Stromal cell of bone marrow (primary cell): ENCODE measurements around the gene OTOP3.
"Not testable (repeated sequence)": the region's sequence is repeated elsewhere in the genome, so short reads cannot be mapped to it uniquely, and the experiment has no call there.

Experiments
- DNase-seq: peaks from one replicate; pipeline ENCODE4 v3.0.0-alpha.2; 2012; ENCODE audit warnings: low read depth

The OTOP3 gene, protein sequence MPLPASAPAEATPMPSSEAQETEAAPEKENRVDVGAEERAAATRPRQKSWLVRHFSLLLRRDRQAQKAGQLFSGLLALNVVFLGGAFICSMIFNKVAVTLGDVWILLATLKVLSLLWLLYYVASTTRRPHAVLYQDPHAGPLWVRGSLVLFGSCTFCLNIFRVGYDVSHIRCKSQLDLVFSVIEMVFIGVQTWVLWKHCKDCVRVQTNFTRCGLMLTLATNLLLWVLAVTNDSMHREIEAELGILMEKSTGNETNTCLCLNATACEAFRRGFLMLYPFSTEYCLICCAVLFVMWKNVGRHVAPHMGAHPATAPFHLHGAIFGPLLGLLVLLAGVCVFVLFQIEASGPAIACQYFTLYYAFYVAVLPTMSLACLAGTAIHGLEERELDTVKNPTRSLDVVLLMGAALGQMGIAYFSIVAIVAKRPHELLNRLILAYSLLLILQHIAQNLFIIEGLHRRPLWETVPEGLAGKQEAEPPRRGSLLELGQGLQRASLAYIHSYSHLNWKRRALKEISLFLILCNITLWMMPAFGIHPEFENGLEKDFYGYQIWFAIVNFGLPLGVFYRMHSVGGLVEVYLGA

DNA sequence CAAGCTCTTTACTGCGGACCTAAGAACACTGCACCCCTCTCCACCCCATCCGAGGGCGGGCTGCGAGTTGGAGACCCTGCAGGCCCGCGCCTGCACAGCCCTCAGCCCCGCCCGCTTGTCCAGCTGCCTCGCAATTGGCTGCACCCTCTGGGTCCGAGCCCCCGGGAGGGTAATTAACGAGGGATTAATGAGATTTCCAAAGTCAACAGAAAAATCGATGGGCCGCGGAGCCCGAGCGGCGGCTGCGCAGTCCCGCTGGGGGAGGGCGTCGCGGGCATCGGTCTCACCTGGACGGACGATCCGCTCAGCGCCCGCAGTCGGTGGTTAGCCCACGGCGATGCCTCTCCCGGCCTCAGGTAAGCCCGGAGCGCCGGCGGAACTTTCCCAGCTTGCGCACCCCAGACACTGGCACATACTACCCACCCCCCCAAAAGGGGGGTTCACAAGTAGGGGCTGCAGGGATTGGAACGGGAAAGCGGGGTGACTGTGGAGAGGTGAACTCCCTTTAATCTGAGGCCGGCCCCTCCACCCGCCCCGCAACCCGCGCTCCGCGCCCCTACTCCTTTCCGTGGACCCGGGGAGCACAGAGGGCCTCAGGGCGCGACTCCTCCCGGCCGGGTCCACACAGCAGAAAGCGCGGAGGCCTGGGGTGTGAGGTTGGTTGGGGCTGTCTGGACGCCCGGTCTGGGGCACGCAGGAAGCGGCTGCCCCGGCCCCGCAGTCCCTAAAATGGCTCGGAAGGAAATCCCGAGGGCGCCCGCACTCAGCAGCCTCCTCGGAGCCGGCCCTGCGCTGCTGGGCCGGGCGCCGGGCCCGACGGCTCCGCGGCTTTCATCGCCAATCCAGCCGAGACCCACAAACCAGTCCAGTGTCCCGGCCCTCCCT is at the start of gene OTOP3:
TSS of gene OTOP3 (plus strand) at position 314 of the 885 bp plus-strand sequence. CDS start at position 338, 24 bp downstream.
- DNase-seq = no peak

DNA sequence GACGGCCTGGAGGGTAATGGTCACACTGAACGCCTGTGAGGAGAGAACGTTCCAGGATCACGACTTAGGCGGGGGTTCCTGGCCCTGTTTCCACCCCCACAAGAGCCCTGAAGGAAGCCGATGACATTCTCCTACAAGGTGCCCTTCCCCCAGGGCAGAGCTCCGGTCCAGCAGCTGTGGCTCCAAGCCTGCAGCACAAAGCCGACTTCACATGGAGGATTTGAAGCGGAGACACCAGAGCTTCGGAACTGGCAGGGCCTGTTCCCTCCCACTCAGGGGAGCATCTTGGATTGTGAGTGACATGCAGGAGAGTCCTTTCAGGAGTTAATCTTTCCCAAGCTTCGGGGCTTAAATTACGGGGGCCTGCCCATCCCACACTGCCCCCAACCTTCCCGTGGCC is 47.2 kb upstream of the OTOP3 start:
- no peak for DNase-seq

DNA sequence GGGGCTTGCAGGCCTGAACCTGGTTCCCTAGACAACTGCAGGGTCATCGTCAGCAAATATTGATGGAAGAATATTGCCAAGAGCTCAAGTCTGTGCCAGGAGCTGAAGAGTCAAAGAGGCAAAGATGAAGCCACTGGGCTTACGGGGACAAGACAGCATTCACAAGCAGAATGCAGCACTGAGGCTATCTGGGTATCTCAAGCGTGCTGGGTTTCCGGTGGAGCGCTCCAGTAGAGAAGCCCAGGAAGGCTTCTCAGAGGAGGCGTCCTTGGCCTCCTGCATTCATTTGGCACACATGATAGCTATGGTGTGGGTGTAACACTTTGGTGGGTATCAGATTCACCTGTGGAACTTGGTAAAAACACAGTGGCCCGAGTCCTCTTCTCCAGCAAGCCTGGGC is 45.1 kb upstream of the OTOP3 start:
- no peak for DNase-seq

DNA sequence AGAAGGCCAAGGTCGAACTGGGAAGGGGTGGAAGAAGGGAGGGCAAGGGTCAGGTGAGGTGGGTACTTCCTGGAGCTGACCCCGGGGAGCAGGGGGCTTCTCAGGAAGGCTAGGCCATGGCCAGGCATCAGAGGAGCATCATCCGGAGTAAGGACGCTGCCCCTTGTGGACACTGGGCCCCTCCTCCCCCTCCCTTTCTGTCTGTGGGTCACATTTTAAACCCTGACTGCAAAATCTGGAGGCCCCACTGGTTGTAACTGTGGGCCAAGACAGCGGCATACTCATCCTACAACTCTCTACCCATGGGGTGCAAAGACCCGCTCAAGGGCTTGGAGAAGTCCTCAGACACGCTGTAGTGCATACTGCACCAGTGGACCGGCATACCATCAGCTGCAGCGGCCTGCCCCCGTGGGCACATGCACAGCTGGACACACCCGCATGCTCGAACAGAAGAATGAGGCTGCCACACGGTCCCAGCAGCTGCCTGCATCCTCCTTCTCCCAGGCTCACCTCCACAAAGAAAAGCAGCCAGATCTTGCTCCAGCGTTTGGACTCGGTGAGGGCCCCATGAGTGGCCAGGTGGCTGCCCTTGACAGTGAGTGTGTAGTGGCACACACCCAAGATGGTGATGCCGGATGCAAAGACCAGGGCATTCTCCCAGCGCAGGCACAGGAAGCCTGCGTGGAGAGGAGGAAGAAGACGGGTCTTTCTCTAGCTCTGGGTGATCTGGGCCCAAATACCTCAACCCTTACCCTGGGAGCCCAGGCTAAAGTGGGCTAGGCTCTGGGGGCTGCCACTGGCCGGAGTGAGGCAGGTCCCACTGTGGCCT is 43.5 kb upstream of the OTOP3 start:
- no peak for DNase-seq

DNA sequence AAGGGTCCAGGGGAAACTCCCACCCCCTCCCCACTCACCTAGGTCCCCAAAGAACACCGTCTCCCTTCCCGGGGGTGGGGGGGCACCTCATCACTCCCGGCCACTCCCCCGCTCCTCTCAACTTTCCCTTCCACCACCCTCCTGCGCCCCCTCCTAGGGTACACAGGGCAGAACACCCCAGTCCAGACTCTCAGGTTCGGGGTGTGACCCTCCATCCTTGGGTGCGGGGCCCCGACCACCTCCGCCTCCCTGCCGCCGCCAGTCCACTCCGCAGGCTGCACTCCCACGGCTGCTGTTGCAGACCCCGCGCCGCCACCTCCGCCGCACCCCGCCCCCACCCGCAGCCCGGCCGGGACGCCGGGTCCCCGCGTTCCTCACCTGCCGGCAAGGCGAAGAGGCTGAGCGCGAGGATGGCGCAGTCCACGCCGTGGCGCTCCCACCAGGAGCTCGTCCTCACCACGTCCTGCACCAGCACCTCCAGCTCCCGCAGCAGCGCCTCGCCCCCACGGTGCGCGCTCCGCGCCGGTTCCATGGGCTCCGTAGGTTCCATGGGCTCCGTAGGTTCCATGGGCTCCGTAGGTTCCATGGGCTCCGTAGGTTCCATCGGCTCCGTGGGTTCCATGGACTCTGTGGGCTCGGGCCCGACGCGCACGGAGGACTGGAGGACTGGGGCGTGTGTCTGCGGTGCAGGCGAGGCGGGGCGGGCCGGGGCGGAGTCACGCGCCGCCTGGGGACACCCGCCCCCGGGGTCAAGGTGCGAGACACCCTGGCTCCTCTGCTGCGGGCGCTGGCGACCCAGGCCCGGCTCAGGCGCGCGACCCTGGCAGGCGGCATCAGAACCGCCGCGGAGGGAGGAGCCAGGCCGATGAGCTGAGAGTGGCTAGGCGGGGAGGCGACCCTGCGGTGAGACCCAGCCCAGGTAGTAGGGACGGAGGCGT is 42.5 kb upstream of the OTOP3 start, which contains the start of gene FADS6:
TSS of gene FADS6 (minus strand) at position 660 of the 938 bp plus-strand sequence. CDS start at position 622, 38 bp downstream.
- no peak for DNase-seq

DNA sequence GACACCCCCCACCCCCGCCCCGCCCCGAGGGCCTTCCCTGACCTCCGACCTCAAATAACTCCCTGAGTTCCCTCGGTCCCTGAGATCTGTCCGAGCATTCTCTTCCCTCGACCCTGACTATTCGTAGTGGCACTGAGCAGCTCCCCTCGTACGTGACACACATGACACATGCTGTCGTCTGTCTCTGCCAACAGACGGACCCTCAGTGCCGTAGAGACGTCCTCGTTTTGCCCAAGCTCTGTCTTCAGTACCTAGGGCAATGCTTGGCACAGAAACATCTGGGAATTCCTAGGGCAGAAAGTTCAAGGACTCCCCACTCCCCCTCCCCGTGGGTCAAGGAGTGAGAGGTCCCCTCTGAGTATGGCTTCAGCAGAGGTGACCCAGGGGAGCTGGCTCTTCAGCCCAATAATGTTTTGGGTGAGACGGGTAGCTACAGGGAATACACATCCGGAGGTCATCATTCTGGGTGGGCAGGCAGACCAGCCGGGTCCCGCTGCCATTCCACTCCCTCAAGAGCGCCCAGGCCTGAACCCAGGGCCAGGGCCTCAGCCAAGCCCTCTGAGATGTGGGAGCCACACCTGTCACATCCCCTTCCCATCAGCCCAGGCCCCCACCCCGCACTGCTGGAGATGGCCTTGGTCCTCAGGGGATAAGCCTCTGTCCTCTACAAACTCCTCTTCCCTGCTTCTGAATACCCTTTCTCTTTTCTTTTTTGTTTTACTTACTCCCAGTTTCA is 41.6 kb upstream of the OTOP3 start:
- DNase-seq = no peak

DNA sequence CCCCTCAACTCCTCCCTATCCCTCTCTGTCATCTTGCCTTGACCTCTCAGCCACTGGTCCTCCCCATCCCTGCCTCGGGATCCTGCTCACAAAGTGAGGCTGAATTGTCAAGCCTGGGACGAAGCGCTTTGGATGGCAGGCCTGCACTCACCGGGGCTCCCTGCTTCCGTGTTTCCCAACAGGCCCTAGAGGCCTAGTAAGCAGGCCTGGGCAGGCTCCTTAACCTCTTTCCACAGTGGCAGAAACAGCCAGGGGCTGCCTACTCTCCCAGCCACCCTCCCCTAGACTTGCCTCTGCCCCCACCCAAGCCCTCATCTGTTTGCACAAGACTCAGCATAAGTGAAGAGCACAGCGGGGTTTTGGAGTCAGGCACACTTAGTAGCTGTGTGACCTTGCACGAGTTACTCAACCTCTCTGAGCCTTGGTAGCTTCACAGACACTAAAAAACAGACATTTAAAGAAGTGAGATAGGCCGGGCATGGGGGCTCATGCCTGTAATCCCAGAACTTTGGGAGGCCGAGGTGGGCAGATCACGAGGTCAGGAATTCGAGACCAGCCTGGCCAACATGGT is 37.2 kb upstream of the OTOP3 start:
- DNase-seq = no peak

DNA sequence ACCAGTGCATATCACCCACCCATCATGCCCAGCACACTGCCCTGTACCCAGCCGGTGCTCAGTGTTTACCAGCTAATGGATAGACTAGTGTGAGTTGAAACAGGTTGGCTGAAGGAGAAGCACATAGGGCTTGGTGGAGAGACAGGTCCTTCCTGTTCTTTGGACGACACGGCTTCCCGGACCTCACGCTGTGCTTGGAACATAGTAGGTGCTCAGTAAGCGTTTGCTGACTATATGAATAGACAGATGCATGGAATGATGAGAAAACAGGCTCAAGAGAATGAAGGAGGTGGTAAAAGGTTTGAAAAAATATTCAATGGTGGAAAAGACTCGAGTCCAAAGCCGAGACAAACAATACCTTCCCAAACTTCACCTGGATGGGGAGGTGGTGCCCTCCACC is 35.5 kb upstream of the OTOP3 start:
- no peak for DNase-seq

DNA sequence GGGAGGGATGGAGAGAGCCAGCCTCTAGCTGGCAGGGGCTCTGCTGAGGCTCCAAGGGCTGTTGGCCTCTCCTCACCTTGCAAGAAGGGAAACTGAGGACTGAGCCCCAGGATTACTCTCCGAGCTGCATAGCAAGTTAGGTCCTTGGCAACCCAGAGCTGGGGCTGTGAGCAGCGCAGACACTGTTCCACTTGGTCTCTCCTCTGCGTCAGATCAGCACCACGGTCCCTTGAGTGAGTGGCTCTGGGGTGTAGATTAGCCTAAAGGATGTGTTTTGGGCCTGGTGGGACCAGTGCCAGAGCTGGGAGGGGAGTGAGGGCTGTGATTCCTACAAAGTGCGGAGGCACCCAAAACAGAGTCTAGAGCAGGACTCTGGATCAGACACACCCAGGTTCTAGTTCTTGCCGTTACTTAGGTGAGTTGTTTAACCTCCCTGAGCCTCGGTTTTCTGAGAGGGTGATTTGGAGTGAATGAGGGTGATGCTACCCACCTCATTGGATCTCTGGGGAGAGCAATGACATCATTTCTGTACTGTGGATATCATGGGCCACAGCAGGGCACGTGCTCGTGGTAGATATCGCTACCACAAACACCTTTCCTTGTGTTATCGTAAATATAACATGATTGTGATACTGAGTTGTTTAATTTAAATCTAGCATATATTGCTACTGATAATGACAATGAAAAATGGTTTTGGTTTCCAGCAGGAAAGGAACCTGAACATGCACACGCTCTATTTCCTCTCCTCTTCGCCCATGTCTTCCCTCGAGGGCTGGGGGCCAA is 34.2 kb upstream of the OTOP3 start:
- no peak for DNase-seq

DNA sequence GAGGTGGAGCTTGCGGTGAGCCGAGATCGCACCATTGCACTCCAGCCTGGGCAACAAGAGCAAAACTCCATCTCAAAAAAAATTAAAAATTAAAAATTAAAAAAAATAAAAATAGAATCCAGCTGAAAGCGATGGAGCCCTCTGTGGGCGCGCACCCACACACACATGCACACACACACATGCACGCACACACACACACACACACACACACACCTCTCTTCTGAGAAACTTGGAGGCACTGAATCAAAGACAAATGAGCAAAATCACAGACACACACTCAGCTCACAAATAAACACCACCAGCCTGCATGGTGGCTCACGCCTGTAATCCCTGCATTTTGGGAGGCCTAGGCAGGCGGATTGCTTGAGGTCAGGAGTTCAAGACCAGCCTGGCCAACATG is 32.7 kb upstream of the OTOP3 start:
- DNase-seq = no peak

DNA sequence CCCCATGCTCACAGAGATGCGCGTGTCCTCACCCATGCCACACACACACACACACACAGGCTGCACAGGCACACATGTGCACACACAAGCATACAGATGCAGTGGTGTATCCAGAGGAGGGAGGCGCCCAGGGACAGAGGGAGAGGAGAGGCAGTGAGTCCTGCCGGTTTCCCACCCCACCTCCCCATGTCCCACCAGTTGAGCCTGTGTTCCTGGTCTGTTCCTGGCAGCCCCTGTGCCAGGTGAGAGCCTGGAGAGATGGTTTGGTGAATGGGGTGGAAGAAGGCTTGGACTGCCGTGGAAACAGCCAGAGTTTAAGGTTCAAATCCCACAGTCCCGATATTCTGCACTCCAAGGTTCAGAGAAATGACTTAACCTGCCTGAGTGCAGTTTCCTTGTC is 32.0 kb upstream of the OTOP3 start:
- DNase-seq = no peak

DNA sequence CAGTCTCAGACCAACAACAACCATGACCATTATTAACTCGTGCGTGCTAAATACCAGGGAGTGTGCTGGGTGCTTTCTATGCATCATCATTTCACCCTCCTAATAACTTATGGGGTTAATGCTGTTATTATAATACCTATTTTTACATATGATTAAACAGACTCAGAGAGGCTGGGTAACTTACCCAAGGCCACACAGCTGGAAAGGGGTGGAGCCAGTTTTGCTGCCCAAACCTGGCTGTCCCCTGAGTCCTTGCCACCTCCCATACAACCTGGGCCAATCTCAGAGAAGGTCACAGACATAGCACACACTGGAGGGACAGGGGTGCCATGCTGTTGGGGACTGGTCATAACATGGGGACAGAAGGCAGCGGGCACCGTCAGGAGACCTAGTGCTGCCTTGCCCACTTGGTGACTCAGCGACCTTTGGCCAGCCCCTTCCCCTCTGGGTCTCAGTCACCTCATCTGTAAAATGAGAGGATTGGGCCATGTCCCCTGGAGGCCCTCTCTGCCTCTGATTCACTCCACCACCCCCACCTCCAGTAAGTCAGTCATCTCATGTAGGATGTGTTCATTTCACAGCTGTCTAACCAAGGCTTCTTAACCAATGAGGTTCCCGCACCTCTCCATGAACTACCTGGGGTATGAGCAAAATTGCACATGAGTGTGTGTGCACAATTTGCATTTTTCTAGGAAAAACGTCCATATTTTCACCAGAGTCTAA is 30.9 kb upstream of the OTOP3 start:
- no peak for DNase-seq

DNA sequence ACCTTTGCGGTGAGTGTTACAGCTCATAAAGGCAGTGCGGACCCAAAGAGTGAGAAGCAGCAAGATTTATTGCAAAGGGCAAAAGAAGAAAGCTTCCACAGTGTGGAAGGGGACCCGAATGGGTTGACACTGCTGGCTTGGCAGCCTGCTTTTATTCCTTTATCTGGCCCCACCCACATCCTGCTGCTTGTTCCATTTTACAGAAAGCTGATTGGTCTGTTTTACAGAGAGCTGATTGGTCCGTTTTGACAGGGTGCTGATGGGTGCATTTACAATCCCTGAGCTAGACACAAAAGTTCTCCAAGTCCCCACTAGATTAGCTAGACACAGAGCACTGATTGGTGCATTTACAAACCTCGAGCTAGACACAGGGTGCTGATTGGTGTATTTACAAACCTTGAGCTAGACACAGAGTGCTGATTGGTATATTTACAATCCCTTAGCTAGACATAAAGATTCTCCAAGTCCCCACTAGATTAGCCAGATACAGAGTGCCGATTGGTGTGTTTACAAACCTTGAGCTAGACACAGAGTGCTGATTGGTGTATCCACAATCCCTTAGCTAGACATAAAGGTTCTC is 29.4 kb upstream of the OTOP3 start:
- not testable (repeated sequence) for DNase-seq

DNA sequence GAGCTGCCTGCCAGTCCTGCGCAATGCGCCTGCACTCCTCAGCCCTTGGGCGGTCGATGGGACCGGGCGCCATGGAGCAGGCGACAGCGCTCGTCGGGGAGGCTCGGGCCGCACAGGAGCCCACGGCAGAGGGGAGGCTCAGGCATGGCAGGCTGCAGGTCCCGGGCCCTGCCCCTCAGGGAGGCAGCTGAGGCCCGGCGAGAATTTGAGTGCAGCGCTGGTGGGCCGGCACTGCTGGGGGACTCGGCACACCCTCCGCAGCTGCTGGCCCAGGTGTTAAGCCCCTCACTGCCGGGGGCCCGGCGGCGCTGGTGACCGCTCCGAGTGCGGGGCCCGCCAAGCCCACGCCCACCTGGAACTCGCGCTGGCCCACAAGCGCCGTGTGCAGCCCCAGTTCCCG is 28.7 kb upstream of the OTOP3 start:
- no peak for DNase-seq

DNA sequence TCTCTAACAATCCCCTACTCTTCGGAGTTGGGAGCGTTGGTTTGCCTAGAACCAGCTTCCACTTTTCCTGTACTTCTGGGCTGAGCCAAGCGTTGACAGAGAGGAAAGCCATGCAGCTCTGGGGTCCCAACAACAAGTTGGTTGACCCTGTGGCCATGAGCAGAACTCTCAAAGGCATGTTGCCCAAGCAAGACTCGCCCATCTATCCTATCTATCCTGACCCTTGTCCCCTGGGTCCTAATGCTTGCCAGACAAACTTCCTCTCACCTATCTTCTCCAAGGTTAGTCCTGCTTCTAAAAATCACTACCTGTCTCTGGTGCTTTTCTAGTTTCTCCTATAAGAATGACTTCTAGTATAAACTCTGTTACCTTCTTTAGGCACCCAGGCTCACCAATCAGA is 26.6 kb upstream of the OTOP3 start:
- DNase-seq = not testable (repeated sequence)

DNA sequence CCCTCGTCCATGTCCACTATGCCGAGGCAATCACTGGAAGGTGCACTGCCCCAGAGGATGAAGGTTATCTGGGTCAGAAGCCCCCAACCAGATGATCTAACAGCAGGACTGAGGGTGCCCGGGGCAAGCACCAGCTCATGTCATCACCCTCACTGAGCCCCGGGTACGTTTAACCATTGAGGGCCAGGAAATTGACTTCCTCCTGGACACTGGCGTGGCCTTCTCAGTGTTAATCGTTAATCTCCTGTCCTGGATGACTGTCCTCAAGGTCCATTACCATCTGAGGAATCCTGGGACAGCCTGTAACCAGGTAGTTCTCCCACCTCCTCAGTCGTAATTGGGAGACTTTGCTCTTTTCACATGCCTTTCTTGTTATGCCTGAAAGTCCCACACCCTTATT is 24.3 kb upstream of the OTOP3 start:
- not testable (repeated sequence) for DNase-seq

DNA sequence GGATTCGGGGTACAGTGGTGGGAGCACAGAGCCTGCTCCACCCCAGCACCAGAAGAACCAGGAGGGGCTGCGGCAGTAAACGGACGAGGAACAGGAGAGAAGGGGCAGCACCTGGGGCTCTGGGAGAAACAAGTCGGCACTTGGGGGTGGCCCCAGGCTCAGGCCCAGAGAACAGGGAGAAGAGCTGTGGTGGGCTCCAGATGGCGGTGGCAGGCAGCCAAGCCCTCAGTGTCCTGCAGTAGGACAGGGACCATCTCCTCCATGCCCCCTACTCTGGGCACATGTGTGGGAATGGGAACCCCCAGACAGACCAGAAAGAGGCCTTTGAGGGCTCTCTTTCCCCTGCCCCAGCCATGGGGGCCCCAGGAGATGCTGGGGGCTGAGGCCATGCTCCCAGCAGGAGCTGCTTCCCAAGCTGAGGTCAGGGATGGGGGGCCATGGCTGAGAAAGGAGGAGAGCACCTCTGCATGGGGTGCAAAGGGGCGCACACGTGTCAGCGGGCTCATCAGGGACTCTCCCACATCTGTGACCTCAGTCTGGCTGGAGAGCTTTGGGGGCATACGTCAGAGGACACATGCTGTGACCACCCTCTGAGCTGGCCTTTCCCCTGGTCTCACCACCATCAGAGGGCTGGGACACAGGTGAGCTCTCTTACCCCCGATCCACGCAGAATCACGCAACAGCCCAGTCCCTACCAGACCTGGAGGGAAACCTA is 19.4 kb upstream of the OTOP3 start:
- no peak for DNase-seq
